IMR-90 (cell line): ENCODE results near the gene ABCB4.

Source experiments
- CEBPB ChIP-seq: IDR thresholded peaks from 2 replicates; pipeline ENCODE4 v1.6.1; 2012; ENCODE audit warnings: low read depth, low read length, improper control_type of control experiment
- CTCF ChIP-seq: conservative IDR thresholded peaks from 2 replicates; pipeline ENCODE4 v1.5.1; 2012; ENCODE audit warnings: mild to moderate bottlenecking, low read depth, low read length, improper control_type of control experiment

DNA sequence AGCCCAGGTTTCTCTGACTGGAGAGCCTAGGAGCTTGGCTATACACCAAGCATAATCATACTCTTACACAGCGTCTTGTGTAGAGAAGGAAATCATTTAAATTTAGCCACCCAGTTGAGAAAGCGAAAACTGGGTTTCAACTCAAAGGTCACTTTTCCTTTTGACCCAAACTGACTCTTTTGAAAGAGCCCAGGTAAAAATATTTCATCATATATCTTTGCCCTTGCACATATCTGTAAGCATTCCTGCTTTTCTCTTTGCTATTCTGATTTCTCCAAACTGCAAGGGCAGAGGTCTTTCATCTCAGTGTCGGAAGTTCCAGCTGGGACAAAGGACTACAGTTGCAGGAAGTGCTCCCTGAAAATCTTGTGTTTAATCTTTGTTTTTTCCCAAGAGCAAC lies 22.0 kb upstream of the ABCB4 start:
- no peak for TF ChIP-seq CEBPB
- no peak for TF ChIP-seq CTCF
